GM03348 (cell line): ENCODE results near the gene TMEM54.

ENCODE experiments used
- DNase-seq: peaks from one replicate; pipeline ENCODE4 v3.0.0; 2012; ENCODE audit warnings: low spot score

The TMEM54 gene

GRCh38 chr1:32900956-32901822 is at the start of gene TMEM54:
Gene TMEM54, minus strand, starts transcription at chr1:32901389. Its CDS starts 151 bp downstream, at chr1:32901238.
- DNase-seq, result peak; percentile 92

- no peak for DNase-seq
Measured at GRCh38 chr1:32949519-32949918, 48.3 kb upstream of the TMEM54 start.

- DNase-seq, result no peak
Measured at GRCh38 chr1:32948905-32949304, 47.7 kb upstream of the TMEM54 start.

GRCh38 chr1:32948390-32948722 is 47.2 kb upstream of the TMEM54 start:
- no peak for DNase-seq

GRCh38 chr1:32947669-32948389 is 46.6 kb upstream of the TMEM54 start:
- no peak for DNase-seq

GRCh38 chr1:32946413-32946812 is 45.2 kb upstream of the TMEM54 start:
- DNase-seq, result no peak

- DNase-seq, result no peak
Measured at GRCh38 chr1:32944180-32944579, 43.0 kb upstream of the TMEM54 start.

GRCh38 chr1:32939655-32940371 is 38.6 kb upstream of the TMEM54 start:
- peak; percentile 82 for DNase-seq

GRCh38 chr1:32937061-32937460 is 35.9 kb upstream of the TMEM54 start:
- DNase-seq, result no peak

GRCh38 chr1:32934535-32934934 is 33.3 kb upstream of the TMEM54 start:
- DNase-seq, result no peak

- DNase-seq, result no peak
Measured at GRCh38 chr1:32933742-32934322, 32.6 kb upstream of the TMEM54 start.

- DNase-seq, result no peak
Measured at GRCh38 chr1:32931760-32932159, 30.6 kb upstream of the TMEM54 start.

- no peak for DNase-seq
Measured at GRCh38 chr1:32929366-32929765, 28.2 kb upstream of the TMEM54 start.

GRCh38 chr1:32928715-32929114 is 27.5 kb upstream of the TMEM54 start:
- DNase-seq, result no peak

GRCh38 chr1:32928285-32928684 is 27.1 kb upstream of the TMEM54 start:
- no peak for DNase-seq

GRCh38 chr1:32927441-32927840 is 26.3 kb upstream of the TMEM54 start:
- no peak for DNase-seq

GRCh38 chr1:32926562-32926961 is 25.4 kb upstream of the TMEM54 start:
- no peak for DNase-seq

- no peak for DNase-seq
Measured at GRCh38 chr1:32925403-32926162, 24.4 kb upstream of the TMEM54 start.

- no peak for DNase-seq
Measured at GRCh38 chr1:32924881-32925344, 23.7 kb upstream of the TMEM54 start.

- no peak for DNase-seq
Measured at GRCh38 chr1:32920833-32921232, 19.6 kb upstream of the TMEM54 start.
